Hematopoietic multipotent progenitor cell treated with erythropoietin and hydrocortisone succinate and interleukin-3 and kit ligand, for 4 days (in vitro differentiated cells): ENCODE measurements around the gene CDNF.
A peak's percentile ranks its signal among the peaks of the same experiment; 100 is the strongest.

Experiments
- DNase-seq: peaks from one replicate; pipeline ENCODE4 v3.0.0-alpha.2; 2015

Gene CDNF

GRCh38 chr10:14784459-14785055 is 53.3 kb downstream of the CDNF start:
- no peak for DNase-seq

GRCh38 chr10:14782691-14783363 is 55.0 kb downstream of the CDNF start:
- DNase-seq = peak; percentile 70

- DNase-seq = peak; percentile 76
Measured at GRCh38 chr10:14781763-14782162, 56.1 kb downstream of the CDNF start.

DNA sequence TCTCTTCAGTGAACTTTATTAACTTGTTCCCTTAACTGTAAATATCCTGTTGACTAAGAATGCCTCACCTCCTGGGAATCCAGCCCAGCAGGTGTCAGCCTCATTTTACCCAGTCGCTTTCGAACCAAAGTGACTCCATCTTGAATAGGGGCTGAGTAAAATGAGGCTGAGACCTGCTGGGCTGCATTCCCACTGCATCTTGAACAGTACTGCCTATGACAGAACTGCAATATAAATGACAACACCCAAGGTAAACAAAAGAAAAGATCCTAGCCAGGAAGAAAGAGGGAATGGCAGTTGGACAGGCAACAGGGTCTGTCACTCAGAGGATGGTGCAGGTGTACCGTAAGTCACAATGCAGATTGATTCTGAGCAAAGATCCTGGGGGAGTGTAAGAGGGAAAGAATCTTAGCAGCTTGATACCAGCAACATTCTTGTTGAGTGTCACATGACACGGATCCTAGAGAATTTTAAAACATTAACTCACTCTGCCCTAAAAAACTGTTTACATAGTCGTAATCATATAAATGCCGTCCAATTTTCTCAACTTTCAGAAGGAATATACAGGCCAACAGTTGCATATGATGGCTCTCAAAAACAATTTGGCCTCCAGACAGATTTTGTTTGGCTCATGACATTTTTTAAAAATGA is 58.7 kb downstream of the CDNF start:
- DNase-seq = no peak

DNA sequence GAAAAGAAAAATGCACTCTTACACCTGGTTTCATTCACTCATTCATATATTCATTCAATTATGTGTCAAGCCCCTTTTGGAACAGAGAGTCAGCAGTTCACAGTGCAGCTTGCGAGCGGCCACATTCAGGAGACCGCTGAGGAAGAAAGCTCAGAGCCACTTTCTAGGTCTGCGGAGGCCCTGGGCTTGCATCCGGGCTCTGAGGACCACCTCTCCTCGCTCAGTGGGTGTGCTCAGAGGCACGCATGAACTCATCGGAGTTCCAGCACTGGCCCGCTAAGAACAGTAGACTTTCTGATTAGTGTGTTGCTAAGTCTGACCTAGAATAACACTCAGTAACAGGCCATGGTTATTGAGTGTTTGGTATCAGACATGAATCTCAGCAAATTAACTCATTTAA is 61.3 kb downstream of the CDNF start:
- DNase-seq = no peak

- DNase-seq = no peak
Measured at GRCh38 chr10:14775656-14776055, 62.2 kb downstream of the CDNF start.

DNA sequence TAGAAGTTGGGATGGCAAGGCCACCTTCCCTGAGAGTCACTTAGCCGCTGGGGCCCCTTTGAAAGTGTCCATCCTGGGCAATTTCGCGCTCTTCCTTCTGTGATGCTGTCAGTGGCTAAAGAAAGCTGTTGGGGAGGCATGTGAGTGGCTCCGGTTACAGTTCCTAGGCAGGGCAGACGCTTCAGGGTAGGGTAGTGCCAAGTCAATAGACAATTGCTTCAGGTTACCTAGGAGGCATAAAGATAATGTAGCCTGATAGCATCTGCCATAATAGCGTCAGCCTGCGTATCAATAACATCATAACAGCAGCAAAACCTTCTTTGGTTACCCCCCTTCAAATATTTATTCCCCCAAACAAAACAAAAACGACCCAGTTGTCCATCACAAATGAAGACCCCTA is 63.0 kb downstream of the CDNF start, which contains the start of gene FAM107B:
FAM107B (minus strand) TSS at position 101 of the 400 bp plus-strand sequence. CDS start 234 bp downstream, outside the sequence.
- DNase-seq = no peak

DNA sequence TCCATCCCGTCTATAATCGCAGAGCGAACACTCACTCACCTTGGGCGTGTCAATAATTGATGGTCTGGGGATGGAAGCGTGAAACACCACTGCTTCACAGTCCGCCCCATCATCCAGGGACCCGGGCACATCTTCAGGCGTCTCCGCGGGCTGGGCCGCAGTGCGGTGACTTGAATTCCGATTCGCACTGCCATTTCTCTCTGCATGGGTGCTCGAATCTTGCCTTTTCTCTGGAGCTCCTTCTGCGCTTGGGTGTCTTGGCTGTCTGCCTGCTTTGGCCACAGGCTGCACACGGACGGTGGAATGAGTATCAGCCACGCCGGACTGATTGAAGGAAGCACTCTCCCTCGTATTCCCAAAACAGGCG is 63.6 kb downstream of the CDNF start:
- DNase-seq = no peak

DNA sequence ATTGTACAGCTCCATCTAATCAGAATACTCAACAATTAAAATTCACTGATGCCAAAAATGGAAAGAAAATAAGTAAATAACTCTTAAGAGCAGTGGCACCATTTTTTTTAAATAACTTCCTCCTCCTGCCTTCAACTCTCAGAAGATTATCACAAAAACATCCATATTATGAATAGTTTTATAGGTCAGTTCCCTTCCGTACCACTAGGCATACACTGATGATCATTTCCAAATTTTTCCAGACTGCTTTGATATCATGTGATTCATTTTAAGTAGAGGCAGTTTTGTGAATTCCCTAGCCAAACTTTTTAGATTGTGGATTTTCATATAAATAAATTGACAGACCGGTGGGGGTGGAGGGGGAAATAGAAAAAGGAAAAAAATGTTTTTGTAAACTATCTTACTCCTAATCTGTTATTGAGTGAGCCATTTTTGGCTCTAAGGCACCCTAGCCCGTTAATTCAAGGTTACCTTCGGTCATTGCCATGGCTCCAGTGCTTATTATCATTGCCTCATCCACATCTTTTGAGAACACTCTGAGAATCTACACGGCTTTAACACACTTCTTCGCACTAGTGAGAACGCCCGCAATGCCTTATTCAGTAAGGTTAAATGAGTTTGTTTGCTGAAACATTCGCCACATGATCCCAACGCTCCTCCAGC is 64.2 kb downstream of the CDNF start:
- no peak for DNase-seq

DNA sequence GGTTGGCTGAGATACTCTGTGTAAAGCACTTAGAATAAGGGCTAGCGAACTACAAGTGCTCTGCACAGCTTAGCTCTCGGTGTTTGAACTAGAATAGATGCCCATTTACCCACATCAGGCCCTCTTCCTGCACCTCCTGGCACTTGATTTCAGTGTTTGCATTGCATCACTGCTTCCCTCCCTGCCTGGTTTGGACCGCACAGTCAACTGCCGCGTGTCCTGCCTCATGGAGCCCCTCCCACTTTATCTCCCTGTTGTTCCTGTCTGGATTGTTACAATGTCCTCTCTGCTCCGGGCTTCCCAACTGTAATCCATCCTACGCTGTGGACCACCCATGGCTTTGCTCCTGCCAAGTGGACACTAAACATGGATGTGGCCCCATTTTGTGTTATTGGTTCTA is 65.4 kb downstream of the CDNF start:
- no peak for DNase-seq

DNA sequence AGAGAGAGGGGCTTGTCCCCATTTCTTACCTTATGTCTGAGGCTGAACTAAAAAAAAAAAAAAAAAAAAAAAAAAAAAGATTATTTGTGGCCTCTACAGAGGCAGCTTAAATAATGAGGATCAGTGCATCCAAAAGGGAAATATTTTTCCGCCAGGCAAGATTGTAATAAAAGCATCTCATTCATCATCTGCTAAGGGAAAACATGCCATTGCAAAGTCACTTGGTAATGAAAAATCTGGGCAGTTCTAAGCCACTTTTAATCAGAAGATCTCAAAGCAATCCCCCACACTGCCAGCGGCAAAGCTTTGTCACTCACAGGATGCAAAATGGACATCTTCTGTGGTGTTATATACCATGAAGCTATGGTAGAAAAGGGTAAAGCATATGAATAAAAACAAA is 66.9 kb downstream of the CDNF start:
- no peak for DNase-seq
